Measurements from ENCODE around the gene NEK2.
A peak's percentile ranks its signal among the peaks of the same experiment; 100 is the strongest.

Gene NEK2

GRCh38 chr1:211634931-211635330 is 40.5 kb downstream of the NEK2 start:
- no peak for TF ChIP-seq MYC (IDR thresholded peaks at IDR 0.05; ENCODE audit: low read depth, low read length)
- no peak for TF ChIP-seq CTCF (IDR thresholded peaks at IDR 0.05; ENCODE audit: low read depth, low read length)
- TF ChIP-seq POLR2A (IDR thresholded peaks at IDR 0.05; ENCODE audit: extremely low read depth, insufficient read length) = no peak
- TF ChIP-seq MAX (IDR thresholded peaks at IDR 0.05; ENCODE audit: low read depth, low read length) = no peak
- H3K4me3 ChIP-seq (ENCODE audit: low read depth, low read length) = no peak overlapping the region
- DNase-seq (ENCODE audit: low read depth) = no peak

GRCh38 chr1:211634461-211634860 is 41.0 kb downstream of the NEK2 start:
- TF ChIP-seq MAX (IDR thresholded peaks at IDR 0.05; ENCODE audit: low read depth, low read length) (no peak), CTCF (IDR thresholded peaks at IDR 0.05; ENCODE audit: low read depth, low read length) (no peak), POLR2A (IDR thresholded peaks at IDR 0.05; ENCODE audit: extremely low read depth, insufficient read length) (no peak), MYC (IDR thresholded peaks at IDR 0.05; ENCODE audit: low read depth, low read length) (no peak)
- no peak for DNase-seq (ENCODE audit: low read depth)
- H3K4me3 ChIP-seq (ENCODE audit: low read depth, low read length) = no peak overlapping the region

- no peak overlapping the region for H3K4me3 ChIP-seq (ENCODE audit: low read depth, low read length)
- no peak for DNase-seq (ENCODE audit: low read depth)
These were observed 41.9 kb downstream of the NEK2 start for GRCh38 chr1:211633524-211633846.

GRCh38 chr1:211632808-211633523 is 42.5 kb downstream of the NEK2 start:
- DNase-seq (ENCODE audit: low read depth) = peak; percentile 34
- TF ChIP-seq MAX (IDR thresholded peaks at IDR 0.05; ENCODE audit: low read depth, low read length) = no peak
- H3K4me3 ChIP-seq (ENCODE audit: low read depth, low read length) = no peak overlapping the region

More at GRCh38 chr1:211633524-211633846, 41.9 kb downstream of the NEK2 start:
- TF ChIP-seq MYC (IDR thresholded peaks at IDR 0.05; ENCODE audit: low read depth, low read length) (no peak), MAX (IDR thresholded peaks at IDR 0.05; ENCODE audit: low read depth, low read length) (no peak), CTCF (IDR thresholded peaks at IDR 0.05; ENCODE audit: low read depth, low read length) (no peak), POLR2A (IDR thresholded peaks at IDR 0.05; ENCODE audit: extremely low read depth, insufficient read length) (no peak)

GRCh38 chr1:211632117-211632807 is 43.2 kb downstream of the NEK2 start:
- TF ChIP-seq MAX (IDR thresholded peaks at IDR 0.05; ENCODE audit: low read depth, low read length) (no peak), POLR2A (IDR thresholded peaks at IDR 0.05; ENCODE audit: extremely low read depth, insufficient read length) (no peak), CTCF (IDR thresholded peaks at IDR 0.05; ENCODE audit: low read depth, low read length) (no peak), MYC (IDR thresholded peaks at IDR 0.05; ENCODE audit: low read depth, low read length) (no peak)
- peak; percentile 75 for DNase-seq (ENCODE audit: low read depth)
- H3K4me3 ChIP-seq (ENCODE audit: low read depth, low read length) = no peak overlapping the region

- no peak overlapping the region for H3K4me3 ChIP-seq (ENCODE audit: low read depth, low read length)
These were observed 44.3 kb downstream of the NEK2 start for GRCh38 chr1:211631168-211631567.

More at GRCh38 chr1:211631168-211631567, 44.3 kb downstream of the NEK2 start:
- no peak for DNase-seq (ENCODE audit: low read depth)
- TF ChIP-seq MYC (IDR thresholded peaks at IDR 0.05; ENCODE audit: low read depth, low read length) (no peak), MAX (IDR thresholded peaks at IDR 0.05; ENCODE audit: low read depth, low read length) (no peak), CTCF (IDR thresholded peaks at IDR 0.05; ENCODE audit: low read depth, low read length) (no peak), POLR2A (IDR thresholded peaks at IDR 0.05; ENCODE audit: extremely low read depth, insufficient read length) (no peak)
